ENCODE results near the gene CAMKK1.

- TF ChIP-seq EZH2 (IDR thresholded peaks at IDR 0.05) (no peak), POLR2AphosphoS5 (IDR thresholded peaks at IDR 0.05; ENCODE audit: borderline replicate concordance, low read depth, low read length) (no peak), FOXP2 (optimal IDR thresholded peaks at IDR 0.05; ENCODE audit: control extremely low read depth, extremely low read length, insufficient read depth) (no peak)
Observed at GRCh38 chr17:3828151-3828851, 64.6 kb downstream of the CAMKK1 start.

All from SK-N-MC (cell line).